HepG2 (cell line): ENCODE data around the gene YAP1. TPM values are rescaled to one million over a fixed set of nuclear protein-coding genes. Genes with fewer than 3 reads are reported as not detected.

ENCODE experiments used
- CREM ChIP-seq, 2 experiments: sonication (generic) in 1 of 2; formaldehyde crosslinking in 1 of 2; IDR thresholded peaks; 2 replicates each; pipeline versions ENCODE4 v1.4.0 to v1.6.1; 2016 to 2020; ENCODE audit warnings: antibody characterized with exemption in 1 of 2, mild to moderate bottlenecking in 1 of 2, missing genetic modification reagents in 1 of 2
- ELF3 ChIP-seq: IDR thresholded peaks from 2 replicates; pipeline ENCODE4 v1.6.1; 2016; ENCODE audit warnings: missing genetic modification reagents, missing compliant biosample characterization
- EP300 ChIP-seq, 3 experiments: sonication (generic) in 1 of 3; formaldehyde crosslinking in 1 of 3; IDR thresholded peaks; 2 replicates each; pipeline versions ENCODE4 v1.5.1 to v1.6.1; 2011 to 2020; ENCODE audit warnings: low read depth in 2 of 3, low read length in 2 of 3, borderline replicate concordance in 1 of 3, improper control_type of control experiment in 1 of 3, mild to moderate bottlenecking in 1 of 3, missing genetic modification reagents in 1 of 3, moderate library complexity in 1 of 3
- FOXA1 ChIP-seq, 2 experiments: fragments of 450-650 bp in 1 of 2; sonication (generic) in 1 of 2; formaldehyde crosslinking in 1 of 2; IDR thresholded peaks; 2 replicates each; pipeline versions ENCODE4 v1.4.0 to v1.6.1; 2016 to 2020; ENCODE audit warnings: missing genetic modification reagents in 1 of 2
- FOXK1 ChIP-seq: sonication (generic); formaldehyde crosslinking; IDR thresholded peaks from 2 replicates; pipeline ENCODE4 v1.4.0; 2020; ENCODE audit warnings: low read depth, missing genetic modification reagents, borderline replicate concordance
- HDAC2 ChIP-seq: sonication (generic); formaldehyde crosslinking; IDR thresholded peaks from 2 replicates; pipeline ENCODE4 v1.4.0; 2020; ENCODE audit warnings: missing genetic modification reagents
- JUNB ChIP-seq: sonication (generic); formaldehyde crosslinking; IDR thresholded peaks from 2 replicates; pipeline ENCODE4 v1.8.0; 2022; ENCODE audit warnings: missing genetic modification reagents, mild to moderate bottlenecking, borderline replicate concordance
- NFATC3 ChIP-seq: sonication (generic); formaldehyde crosslinking; IDR thresholded peaks from 2 replicates; pipeline ENCODE4 v1.5.1; 2020; ENCODE audit warnings: mild to moderate bottlenecking, missing genetic modification reagents
- NFIC ChIP-seq: IDR thresholded peaks from 2 replicates; pipeline ENCODE4 v1.6.1; 2012; ENCODE audit warnings: mild to moderate bottlenecking, low read length, inconsistent platforms
- NR3C1 ChIP-seq: sonication (generic); formaldehyde crosslinking; IDR thresholded peaks from 2 replicates; pipeline ENCODE4 v1.4.0; 2020; ENCODE audit warnings: missing genetic modification reagents
- RBM39 ChIP-seq: fragments of 200-400 bp; formaldehyde crosslinking; IDR thresholded peaks from one replicate; pipeline ENCODE4 v1.6.1; 2018; ENCODE audit warnings: antibody characterized with exemption, mild to moderate bottlenecking, low read depth, low read length; ENCODE audit not compliant: poor library complexity, severe bottlenecking
- SMAD3 ChIP-seq: sonication (generic); formaldehyde crosslinking; IDR thresholded peaks from 2 replicates; pipeline ENCODE4 v1.4.0; 2020; ENCODE audit warnings: missing genetic modification reagents
- SOX5 ChIP-seq: IDR thresholded peaks from 2 replicates; pipeline ENCODE4 v1.6.1; 2016; ENCODE audit warnings: borderline replicate concordance
- ZNF180 ChIP-seq: sonication (generic); formaldehyde crosslinking; IDR thresholded peaks from 2 replicates; pipeline ENCODE4 v1.4.0; 2020; ENCODE audit warnings: low read depth, missing genetic modification reagents, borderline replicate concordance
- polyA plus RNA-seq, 8 experiments: library from polyadenylated mRNA; depleted of rRNA in 3 of 8; stranded (reverse) in 7 of 8; unstranded in 1 of 8; fragments of >200 nt; fragmentation: Illumina TruSeq in 4 of 8; extraction: Trizol in 4 of 8; gene quantifications; 2 replicates each; pipeline versions ENCODE4 v1.2.1 to v1.2.3, GENCODE V29; 2011 to 2016; ENCODE audit warnings: low read depth in 4 of 8, missing spikeins in 1 of 8, mixed read lengths in 1 of 8; ENCODE audit not compliant: insufficient read depth in 1 of 8
- total RNA-seq, 5 experiments: library from RNA; depleted of rRNA; stranded (reverse); fragments of >200 nt; fragmentation: Illumina TruSeq; extraction: Trizol; gene quantifications; 2 replicates each; pipeline ENCODE4 v1.2.3, GENCODE V29; 2016; ENCODE audit warnings: low read depth in 1 of 5
- TF ChIP-seq, protein P1 (sequence below): sonication (generic); formaldehyde crosslinking; IDR thresholded peaks from 2 replicates; pipeline ENCODE4 v1.5.1; 2020; ENCODE audit warnings: mild to moderate bottlenecking, missing genetic modification reagents, borderline replicate concordance
- TF ChIP-seq, protein P2 (sequence below): IDR thresholded peaks from 2 replicates; pipeline ENCODE4 v1.6.1; 2016
- TF ChIP-seq, protein P3 (sequence below): IDR thresholded peaks from 2 replicates; pipeline ENCODE4 v1.6.1; 2016; ENCODE audit warnings: mild to moderate bottlenecking
- TF ChIP-seq, protein P4 (sequence below): sonication (generic); formaldehyde crosslinking; IDR thresholded peaks from 2 replicates; pipeline ENCODE4 v1.5.0; 2020; ENCODE audit warnings: missing genetic modification reagents

The YAP1 gene
- total and polyA plus RNA-seq, 2 of the 13 experiments (the other 11 are each of a cell fraction or from before 2014, with no cell fraction given): 59.5 to 91.0 TPM

DNA sequence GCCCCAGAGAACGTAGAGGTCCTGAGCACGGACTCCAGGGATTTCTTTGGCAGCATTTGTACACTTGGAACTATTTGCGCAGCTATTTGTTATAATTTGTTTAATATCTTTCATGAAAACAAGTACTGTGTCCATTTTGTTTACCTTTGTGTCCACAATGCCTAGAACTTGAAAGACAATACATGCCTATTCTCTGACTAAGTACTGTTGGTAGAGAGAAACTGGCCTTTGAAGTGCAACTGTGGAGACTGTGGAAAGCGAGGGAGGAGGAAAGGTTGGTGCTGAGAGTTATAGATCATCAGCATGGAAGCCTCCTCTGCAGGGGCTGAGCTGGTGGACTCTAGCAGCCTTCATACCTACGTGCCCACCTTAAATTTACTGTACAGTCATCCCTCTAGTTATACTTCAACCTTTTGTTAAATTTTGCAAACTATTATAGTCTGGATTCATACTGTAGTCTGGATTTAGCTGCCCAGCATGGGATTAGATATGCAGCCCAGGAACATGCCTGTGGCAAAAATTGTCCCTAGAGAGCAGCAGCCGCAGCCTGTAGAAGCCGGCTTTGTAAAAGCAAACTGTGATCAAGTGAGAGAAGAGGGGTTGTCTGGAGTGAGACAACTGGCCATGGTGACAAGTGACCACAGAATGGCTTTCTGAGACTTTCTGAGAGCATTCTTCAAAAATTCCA is 24.2 kb upstream of the YAP1 start (continued):
- TF ChIP-seq, protein P1, sequence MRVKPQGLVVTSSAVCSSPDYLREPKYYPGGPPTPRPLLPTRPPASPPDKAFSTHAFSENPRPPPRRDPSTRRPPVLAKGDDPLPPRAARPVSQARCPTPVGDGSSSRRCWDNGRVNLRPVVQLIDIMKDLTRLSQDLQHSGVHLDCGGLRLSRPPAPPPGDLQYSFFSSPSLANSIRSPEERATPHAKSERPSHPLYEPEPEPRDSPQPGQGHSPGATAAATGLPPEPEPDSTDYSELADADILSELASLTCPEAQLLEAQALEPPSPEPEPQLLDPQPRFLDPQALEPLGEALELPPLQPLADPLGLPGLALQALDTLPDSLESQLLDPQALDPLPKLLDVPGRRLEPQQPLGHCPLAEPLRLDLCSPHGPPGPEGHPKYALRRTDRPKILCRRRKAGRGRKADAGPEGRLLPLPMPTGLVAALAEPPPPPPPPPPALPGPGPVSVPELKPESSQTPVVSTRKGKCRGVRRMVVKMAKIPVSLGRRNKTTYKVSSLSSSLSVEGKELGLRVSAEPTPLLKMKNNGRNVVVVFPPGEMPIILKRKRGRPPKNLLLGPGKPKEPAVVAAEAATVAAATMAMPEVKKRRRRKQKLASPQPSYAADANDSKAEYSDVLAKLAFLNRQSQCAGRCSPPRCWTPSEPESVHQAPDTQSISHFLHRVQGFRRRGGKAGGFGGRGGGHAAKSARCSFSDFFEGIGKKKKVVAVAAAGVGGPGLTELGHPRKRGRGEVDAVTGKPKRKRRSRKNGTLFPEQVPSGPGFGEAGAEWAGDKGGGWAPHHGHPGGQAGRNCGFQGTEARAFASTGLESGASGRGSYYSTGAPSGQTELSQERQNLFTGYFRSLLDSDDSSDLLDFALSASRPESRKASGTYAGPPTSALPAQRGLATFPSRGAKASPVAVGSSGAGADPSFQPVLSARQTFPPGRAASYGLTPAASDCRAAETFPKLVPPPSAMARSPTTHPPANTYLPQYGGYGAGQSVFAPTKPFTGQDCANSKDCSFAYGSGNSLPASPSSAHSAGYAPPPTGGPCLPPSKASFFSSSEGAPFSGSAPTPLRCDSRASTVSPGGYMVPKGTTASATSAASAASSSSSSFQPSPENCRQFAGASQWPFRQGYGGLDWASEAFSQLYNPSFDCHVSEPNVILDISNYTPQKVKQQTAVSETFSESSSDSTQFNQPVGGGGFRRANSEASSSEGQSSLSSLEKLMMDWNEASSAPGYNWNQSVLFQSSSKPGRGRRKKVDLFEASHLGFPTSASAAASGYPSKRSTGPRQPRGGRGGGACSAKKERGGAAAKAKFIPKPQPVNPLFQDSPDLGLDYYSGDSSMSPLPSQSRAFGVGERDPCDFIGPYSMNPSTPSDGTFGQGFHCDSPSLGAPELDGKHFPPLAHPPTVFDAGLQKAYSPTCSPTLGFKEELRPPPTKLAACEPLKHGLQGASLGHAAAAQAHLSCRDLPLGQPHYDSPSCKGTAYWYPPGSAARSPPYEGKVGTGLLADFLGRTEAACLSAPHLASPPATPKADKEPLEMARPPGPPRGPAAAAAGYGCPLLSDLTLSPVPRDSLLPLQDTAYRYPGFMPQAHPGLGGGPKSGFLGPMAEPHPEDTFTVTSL: peak; percentile 30; the same call in 1 of the 2 replicates
- TF ChIP-seq, protein P2, sequence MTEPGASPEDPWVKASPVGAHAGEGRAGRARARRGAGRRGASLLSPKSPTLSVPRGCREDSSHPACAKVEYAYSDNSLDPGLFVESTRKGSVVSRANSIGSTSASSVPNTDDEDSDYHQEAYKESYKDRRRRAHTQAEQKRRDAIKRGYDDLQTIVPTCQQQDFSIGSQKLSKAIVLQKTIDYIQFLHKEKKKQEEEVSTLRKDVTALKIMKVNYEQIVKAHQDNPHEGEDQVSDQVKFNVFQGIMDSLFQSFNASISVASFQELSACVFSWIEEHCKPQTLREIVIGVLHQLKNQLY (CRISPR knock-in tag): no peak
- TF ChIP-seq SOX5 (CRISPR knock-in tag) (peak; percentile 96), CREM (IDR thresholded peaks at IDR 0.05) (peak; percentile 68), CREM (CRISPR knock-in tag; IDR thresholded peaks at IDR 0.05) (no peak), NFIC (peak; percentile 76; the same call in 1 of the 2 replicates), HDAC2 (peak; percentile 52; the same call in 1 of the 2 replicates), ELF3 (peak; percentile 50; the same call in 1 of the 2 replicates), JUNB (CRISPR knock-in tag) (peak; percentile 84; the same call in 1 of the 2 replicates), FOXK1 (CRISPR knock-in tag) (0 out of 2 replicates have a peak, but pooled peaks have one; percentile 37), RBM39 (no peak), SMAD3 (CRISPR knock-in tag) (no peak), FOXA1 (IDR thresholded peaks at IDR 0.05) (0 out of 2 replicates have a peak, but pooled peaks have one; percentile 44), FOXA1 (CRISPR knock-in tag; IDR thresholded peaks at IDR 0.05) (peak; percentile 55), NR3C1 (no peak), EP300 (IDR thresholded peaks at IDR 0.05; ENCODE audit: low read depth in 2 of 2, low read length in 2 of 2) (peak in 1 of 2 experiments; percentile 82; a peak in 2 of 4 replicates), EP300 (CRISPR knock-in tag; IDR thresholded peaks at IDR 0.05; ENCODE audit: borderline replicate concordance) (peak; percentile 73; the same call in 1 of the 2 replicates), ZNF180 (CRISPR knock-in tag) (no peak), NFATC3 (CRISPR knock-in tag) (no peak)
- TF ChIP-seq, protein P3, sequence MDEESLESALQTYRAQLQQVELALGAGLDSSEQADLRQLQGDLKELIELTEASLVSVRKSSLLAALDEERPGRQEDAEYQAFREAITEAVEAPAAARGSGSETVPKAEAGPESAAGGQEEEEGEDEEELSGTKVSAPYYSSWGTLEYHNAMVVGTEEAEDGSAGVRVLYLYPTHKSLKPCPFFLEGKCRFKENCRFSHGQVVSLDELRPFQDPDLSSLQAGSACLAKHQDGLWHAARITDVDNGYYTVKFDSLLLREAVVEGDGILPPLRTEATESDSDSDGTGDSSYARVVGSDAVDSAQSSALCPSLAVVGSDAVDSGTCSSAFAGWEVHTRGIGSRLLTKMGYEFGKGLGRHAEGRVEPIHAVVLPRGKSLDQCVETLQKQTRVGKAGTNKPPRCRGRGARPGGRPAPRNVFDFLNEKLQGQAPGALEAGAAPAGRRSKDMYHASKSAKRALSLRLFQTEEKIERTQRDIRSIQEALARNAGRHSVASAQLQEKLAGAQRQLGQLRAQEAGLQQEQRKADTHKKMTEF (CRISPR knock-in tag): peak; percentile 50; the same call in 1 of the 2 replicates
- TF ChIP-seq, protein P4, sequence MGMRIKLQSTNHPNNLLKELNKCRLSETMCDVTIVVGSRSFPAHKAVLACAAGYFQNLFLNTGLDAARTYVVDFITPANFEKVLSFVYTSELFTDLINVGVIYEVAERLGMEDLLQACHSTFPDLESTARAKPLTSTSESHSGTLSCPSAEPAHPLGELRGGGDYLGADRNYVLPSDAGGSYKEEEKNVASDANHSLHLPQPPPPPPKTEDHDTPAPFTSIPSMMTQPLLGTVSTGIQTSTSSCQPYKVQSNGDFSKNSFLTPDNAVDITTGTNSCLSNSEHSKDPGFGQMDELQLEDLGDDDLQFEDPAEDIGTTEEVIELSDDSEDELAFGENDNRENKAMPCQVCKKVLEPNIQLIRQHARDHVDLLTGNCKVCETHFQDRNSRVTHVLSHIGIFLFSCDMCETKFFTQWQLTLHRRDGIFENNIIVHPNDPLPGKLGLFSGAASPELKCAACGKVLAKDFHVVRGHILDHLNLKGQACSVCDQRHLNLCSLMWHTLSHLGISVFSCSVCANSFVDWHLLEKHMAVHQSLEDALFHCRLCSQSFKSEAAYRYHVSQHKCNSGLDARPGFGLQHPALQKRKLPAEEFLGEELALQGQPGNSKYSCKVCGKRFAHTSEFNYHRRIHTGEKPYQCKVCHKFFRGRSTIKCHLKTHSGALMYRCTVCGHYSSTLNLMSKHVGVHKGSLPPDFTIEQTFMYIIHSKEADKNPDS (CRISPR knock-in tag): no peak
